GM21390 (cell line): ENCODE results near the gene UBTF.
"Not testable (repeated sequence)": the region's sequence is repeated elsewhere in the genome, so short reads cannot be mapped to it uniquely, and the experiment has no call there.

Source experiments
- ATAC-seq: cut with Tn5 transposase; IDR thresholded peaks from one replicate; pipeline ENCODE4 v1.9.1; 2021; ENCODE audit not compliant: unreplicated experiment

UBTF gene

DNA sequence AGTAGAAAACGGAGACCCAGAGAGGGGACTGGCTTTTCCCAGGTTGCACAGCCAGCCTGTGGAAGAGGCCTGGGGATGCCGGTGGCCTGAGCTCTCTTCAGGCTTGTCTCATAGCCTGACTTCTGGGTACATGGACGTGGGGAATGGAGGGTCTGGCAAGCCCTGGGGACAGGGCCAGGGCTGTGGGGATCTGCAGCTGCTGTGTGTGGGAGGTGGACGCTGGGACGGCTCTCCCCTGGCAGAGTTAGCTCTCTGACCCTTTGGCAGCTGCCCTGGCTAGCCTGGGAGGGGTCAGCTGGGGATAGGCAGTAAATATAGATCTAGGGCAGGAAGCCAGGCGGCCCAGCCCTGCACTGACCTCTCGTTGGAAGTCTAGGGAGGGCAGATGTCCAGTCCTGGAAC, 28.0 kb upstream of the UBTF start:
- ATAC-seq, result no peak

DNA sequence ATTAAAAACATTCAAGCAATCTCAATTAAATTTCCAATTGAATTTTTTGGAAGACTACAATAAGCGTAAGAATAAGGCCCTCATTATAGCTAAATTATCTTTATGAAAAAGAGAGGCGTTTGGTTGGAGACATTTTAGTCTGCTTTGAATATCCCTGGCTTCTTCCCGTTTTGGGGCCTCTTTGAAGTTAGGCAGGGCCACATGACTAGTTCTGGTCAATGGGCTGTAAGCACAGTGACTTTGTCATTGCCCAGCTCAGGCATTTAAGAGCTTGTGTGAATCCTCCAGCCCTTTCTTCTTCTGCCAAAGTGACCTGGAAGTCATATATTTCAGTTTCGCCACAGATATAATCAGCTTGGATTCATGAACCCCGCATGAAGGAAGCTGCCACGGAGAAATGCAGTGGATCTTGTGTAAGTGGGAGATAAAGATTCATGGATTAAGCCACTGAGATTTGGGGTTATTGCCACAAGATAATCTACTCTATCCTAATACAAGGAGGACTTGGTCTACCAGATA, 21.7 kb upstream of the UBTF start:
- ATAC-seq, result no peak

DNA sequence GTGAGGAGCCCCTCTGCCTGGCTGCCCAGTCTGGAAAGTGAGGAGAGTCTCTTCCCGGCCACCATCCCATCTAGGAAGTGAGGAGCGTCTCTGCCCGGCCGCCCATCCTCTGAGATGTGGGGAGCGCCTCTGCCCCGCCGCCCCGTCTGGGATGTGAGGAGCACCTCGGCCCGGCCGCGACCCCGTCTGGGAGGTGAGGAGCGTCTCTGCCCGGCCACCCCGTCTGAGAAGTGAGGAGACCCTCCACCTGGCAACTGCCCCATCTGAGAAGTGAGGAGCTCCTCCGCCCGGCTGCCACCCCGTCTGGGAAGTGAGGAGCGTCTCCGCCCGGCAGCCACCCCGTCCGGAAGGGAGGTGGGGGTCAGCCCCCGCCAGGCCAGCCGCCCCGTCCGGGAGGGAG, 18.4 kb upstream of the UBTF start:
- ATAC-seq, result not testable (repeated sequence)

GRCh38 chr17:44236444-44236991, 17.0 kb upstream of the UBTF start:
- no peak for ATAC-seq

GRCh38 chr17:44235583-44235936, 16.1 kb upstream of the UBTF start:
- ATAC-seq, result no peak

DNA sequence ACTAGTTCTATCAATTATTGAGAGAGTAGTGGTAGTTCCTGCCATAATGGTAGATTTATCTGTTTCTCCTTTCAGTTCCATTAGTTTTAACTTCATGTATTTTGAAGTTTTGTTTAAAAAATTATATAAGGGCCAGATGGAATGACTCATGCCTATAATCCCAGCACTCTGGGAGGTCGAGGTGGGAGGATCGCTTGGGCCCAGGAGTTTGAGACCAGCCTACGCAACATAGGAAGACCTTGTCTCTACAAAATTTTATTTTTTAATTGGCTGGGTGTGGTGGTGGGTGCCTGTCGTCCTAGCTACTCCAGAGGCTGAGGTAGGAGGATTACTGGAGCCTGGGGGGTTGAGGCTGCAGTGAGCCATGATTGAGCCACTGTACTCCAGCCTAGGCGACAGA, 14.1 kb upstream of the UBTF start:
- no peak for ATAC-seq

DNA sequence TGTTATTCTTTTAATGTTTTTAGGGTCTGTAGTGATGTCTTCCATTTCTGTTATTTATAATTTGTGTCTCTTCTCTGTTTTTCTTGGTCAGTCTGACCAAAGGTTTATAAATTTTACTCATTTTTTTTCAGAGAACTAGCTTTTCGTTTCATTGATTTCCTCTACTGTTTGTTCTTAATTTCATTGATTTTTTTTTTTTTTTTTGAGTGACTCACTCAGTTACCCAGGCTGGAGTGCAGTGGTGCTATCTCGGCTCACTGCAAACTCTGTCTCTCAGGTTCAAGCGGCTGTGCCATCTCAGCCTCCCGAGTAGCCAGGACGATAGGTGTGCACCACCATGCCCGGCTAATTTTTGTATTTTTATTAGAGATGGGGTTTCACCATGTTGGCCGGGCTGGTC, 12.6 kb upstream of the UBTF start:
- ATAC-seq, result no peak

DNA sequence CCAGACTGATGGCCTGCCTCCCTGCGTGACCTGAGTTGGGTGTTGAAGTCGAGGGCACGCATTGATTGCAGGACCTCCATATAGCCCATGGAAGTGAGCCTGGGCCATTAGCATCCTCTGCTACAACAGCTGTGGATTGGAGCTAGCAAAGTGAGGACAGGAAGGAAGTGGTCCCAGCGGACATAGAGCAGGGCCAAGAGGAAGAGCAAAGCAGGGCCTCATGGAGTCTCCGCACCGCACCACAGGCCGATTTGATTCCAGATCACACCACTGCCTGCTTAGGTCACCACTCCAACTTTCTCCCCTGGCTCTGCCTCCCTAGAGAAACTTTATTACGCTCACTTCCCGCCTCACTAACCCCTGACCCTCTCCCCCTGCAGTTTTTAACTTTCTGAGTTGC, 10.7 kb upstream of the UBTF start:
- ATAC-seq, result no peak

DNA sequence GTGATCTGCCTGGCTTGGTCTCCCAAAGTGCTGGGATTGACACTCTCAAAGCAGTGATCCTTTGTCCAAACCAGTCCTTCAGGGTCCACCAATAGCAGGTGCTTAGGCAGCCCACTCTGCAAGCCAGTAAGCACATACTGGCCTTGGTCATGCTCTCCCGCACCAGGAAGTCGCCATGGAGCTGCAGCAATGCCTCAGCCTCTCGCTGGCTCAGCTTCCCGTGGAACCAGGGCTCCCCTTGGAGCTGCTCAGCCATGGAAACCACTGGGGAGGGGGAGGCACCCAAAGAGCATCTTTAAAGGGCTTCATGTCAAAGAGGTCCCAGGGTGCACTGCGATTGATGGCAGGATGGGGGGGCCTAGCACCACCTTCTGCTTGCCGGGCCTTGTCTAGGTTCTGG, 9.6 kb upstream of the UBTF start:
- no peak for ATAC-seq

DNA sequence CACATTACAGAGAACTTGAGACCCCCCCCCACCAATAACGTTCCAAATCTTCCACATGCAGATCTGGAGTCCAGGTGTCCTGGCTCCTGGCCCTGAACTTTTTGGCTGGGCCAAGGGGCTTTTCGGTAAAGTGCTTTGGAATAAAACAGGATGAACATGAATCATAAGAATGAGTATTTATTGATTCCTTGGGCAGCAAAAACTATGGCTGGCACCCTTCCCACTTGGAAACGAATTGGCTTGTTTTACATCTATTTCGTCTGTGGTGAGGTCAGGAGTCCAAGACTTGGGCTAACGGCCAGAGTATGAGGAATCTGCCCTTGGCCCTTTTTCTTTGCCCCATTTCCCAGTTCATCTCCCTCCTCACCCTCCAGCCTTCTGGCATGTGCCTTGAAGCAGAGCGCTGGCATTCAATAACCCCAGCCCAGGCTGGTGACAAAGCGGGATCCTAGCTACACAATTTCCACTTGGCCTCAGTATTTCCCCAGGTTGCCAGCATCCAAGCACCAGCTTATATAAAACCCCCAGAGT, 4.1 kb upstream of the UBTF start:
- ATAC-seq, result no peak

DNA sequence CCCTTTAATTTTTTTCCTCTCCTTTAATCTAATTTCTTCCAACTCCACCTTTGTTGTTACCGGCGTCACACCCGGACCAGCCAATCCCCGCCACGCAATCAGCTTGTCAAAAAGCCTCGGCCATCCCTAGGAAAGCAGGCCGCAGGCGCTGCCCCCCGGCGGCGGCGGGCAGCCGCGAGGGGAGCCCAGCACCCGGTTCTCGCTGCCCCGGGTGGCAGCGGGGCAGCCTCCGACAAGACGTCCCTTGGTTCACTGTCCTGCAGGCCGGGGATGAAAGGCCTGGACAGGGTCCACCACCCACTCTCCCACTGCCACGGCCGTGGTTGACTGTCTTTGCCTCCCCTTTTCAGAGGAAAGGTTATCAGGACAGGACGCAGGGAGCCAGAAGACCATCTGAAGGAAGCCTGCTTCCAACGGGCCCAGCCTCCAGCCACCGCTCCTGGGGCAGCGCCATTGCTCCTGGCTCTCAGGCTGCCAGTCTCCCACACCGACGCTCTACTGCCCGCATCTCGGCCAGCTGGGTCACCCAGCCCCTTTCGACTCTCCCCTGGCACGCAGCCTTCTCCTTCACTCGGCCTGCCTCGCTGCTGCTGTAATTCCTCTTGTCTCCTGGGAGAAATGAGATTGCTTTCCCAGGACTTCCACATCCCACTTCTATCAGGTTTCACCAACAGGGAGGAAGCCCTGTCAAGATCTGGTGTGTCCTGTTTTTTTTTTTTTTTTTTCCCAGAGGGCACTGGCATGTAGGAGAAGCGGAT, 2.8 kb upstream of the UBTF start:
- ATAC-seq, result no peak

DNA sequence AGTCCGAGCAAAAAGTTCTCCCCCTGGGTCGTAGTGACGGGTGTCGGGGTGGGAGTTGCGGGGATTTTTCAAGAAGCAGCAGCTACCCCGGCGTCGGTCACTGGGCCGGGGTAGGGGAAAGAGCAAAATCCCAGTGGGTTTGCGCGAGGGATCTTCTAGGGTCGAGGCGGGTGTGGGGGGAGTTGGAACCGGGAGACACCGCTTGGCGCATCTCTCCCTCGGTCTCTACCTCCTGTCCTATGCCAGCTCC, 2.3 kb upstream of the UBTF start:
- no peak for ATAC-seq

- no peak for ATAC-seq
Measured at GRCh38 chr17:44221084-44221861, 1.8 kb upstream of the UBTF start.

DNA sequence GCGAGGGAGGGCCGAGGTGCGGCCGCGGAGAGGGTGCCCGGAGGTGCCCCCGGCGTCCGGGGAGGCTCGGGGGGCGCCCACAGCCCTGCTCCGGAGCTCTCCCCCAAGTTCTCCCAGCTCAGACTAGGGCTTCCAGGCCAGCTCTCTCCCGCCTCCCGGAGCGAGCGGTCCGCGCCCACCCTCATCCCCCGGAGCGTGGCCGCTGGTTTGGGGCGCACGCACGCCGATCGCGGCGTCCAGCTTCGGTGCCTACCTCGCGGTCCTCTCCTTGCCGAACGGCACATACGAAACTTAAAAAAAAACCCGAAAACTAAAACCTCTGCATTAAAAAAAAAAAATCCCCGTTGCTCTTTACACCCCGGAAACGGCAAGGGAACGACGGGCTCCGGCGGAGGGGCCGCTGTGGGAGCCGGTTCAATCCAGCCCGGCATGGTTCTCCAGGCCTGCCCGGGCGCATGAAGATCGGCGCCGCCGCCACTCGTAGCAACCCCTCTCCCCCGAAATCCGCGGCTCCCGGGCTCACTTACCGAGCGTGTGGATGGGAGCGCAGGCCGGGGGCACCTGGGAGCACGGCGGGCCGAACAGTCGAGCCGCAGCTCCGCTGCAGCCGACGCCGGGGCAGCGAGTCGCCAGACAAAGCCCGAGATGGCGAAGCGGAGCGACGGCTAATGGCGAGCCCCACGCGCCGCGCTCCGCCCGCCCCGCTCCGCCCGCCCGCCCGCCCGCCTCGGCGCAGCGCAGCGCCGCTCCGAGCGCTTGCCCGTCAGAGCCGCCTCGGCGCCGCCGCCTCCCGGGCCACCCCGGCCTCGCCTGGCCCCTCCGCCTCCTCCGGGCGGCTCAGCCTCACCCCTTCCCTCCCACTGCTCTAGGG, 973 bp upstream of the UBTF start:
- ATAC-seq, result no peak

DNA sequence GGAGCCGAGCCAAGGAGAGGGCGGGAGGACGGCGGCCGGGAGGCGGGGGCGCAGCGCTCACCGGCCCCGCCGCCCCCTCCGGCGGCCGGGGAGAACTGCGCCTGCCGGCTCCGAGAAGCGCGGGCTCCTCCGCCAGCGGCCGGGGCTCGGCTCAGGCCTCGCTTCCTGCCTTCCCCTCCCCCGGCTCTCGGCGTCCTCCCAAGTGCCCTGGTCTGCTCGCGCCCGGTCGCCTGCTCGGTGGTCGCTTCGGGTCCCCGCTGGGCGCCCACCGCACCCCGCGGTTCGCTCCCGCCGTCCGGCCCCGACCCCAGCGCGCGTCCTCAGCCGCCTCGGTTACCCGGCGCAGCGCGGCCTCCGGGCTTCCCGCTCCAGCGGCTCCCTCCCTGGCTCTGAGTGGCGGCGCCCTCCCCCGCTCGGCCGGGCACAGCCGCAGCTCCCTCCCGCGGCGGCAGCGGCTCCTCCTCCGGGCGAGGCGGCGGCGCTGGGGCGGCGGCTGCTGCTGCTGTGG, 313 bp downstream of the UBTF start:
- peak; percentile 29 for ATAC-seq

GRCh38 chr17:44218344-44219107, 949 bp downstream of the UBTF start:
- ATAC-seq, result peak; percentile 26

- no peak for ATAC-seq
Measured at GRCh38 chr17:44217738-44218343, 1.6 kb downstream of the UBTF start.

DNA sequence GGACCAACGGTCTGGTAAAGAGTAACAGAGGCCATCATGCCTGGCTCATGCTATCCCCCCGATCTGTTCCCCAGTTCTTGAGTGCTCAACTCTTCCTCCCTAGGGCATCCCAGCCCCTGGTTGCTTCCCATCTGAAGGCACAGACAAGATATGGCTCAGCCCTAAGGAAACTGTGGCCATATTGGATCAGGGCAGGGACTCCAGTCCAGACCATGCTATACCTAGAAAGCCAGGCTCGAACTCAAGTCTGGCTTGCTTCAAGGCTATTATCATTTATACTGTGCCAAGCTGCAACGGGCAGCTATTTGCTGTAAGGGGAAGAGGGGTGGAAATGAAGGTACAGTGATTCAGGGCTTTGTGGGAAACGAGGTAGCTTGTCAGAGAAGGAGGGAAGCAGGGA, 2.8 kb downstream of the UBTF start:
- ATAC-seq, result no peak

DNA sequence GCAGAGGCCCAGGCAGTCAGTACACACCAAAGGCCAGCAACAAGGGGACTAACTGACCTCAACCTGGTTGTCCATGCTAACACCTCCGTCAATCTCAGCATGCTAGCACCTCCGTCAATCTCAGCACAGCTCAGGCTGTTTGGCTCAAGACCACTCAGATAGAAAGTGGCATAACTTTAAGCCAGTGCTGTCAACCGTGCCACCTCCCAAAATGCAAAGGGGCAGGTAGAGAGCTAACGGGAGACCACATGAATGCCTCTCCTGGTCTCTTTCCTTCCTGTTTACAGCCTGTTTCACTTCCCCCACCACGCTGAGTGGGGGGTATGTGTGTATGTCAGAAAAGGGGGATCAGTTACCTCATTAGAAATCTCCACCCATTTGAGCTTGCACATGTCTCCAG, 3.3 kb downstream of the UBTF start:
- no peak for ATAC-seq

DNA sequence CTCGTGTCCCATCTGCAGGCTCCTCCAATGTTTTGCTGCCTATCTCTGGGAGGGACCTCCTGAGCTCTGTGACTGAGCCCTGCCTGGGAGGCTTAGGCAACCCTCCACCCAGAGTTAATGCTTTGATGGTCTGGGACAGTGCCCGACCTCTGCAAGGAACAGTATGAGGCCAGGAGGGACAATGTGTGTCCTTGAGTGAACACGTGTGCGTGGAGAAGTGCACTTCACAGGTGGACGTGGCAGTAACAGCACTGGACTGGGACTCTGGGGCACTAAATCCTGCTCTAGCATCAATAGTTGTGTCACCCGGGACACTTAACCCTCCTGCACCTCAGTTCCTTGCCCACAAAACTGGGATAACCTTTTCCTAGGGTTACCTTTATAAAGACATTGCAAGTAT, 4.6 kb downstream of the UBTF start:
- ATAC-seq, result no peak
